GM23338 (cell line): ENCODE measurements around the gene EPC1. TPM values are rescaled to one million over a fixed set of nuclear protein-coding genes. Genes with fewer than 3 reads are reported as not detected.

Experiments used
- ATAC-seq: fragments of 200-7000 bp; cut with Tn5 transposase; 3 replicates; pipeline ENCODE4 v1.9.1; 2020
- DNase-seq: peaks from one replicate; pipeline ENCODE4 v3.0.0-alpha.2; 2015; ENCODE audit warnings: low spot score
- H2AFZ ChIP-seq: fragments of 200-600 bp; sonication (generic); 2 replicates; pipeline ENCODE4 v1.8.0; 2016; ENCODE audit warnings: antibody characterized with exemption, mild to moderate bottlenecking, moderate library complexity
- H3F3A ChIP-seq: fragments of 200-600 bp; sonication (generic); replicated peaks from 2 replicates; pipeline ENCODE4 v1.8.0; 2017; ENCODE audit warnings: antibody characterized with exemption, mixed run types, low read depth
- H3K27ac ChIP-seq: fragments of 200-600 bp; sonication (generic); 2 replicates; pipeline ENCODE4 v1.6.1; 2016; ENCODE audit warnings: low read depth
- H3K27me3 ChIP-seq: fragments of 200-600 bp; sonication (generic); 2 replicates; pipeline ENCODE4 v1.8.0; 2016; ENCODE audit warnings: mild to moderate bottlenecking, mixed run types, moderate library complexity; ENCODE audit not compliant: insufficient read depth
- H3K36me3 ChIP-seq: fragments of 200-600 bp; sonication (generic); 2 replicates; pipeline ENCODE4 v1.8.0; 2016; ENCODE audit warnings: mild to moderate bottlenecking; ENCODE audit not compliant: insufficient read depth
- H3K4me1 ChIP-seq: fragments of 200-600 bp; sonication (generic); 2 replicates; pipeline ENCODE4 v1.8.0; 2016; ENCODE audit warnings: mild to moderate bottlenecking, moderate library complexity; ENCODE audit not compliant: insufficient read depth
- H3K4me2 ChIP-seq: fragments of 200-600 bp; sonication (generic); 2 replicates; pipeline ENCODE4 v1.7.1; 2017; ENCODE audit warnings: mixed run types
- H3K4me3 ChIP-seq: fragments of 200-600 bp; sonication (generic); 2 replicates; pipeline ENCODE4 v1.6.1; 2016; ENCODE audit warnings: mixed run types
- H3K79me2 ChIP-seq: fragments of 200-600 bp; sonication (generic); replicated peaks from 2 replicates; pipeline ENCODE4 v1.8.0; 2017; ENCODE audit warnings: mild to moderate bottlenecking; ENCODE audit not compliant: insufficient read depth
- H3K9me2 ChIP-seq: fragments of 200-600 bp; sonication (generic); 2 replicates; pipeline ENCODE4 v1.8.0; 2017; ENCODE audit not compliant: insufficient read depth
- H4K20me1 ChIP-seq: fragments of 200-600 bp; sonication (generic); replicated peaks from 2 replicates; pipeline ENCODE4 v1.8.0; 2017; ENCODE audit warnings: mild to moderate bottlenecking; ENCODE audit not compliant: insufficient read depth
- H3K27ac Mint-ChIP-seq: 2 replicates; pipeline ENCODE4 v1.8.0; 2020; ENCODE audit warnings: inconsistent platforms, mild to moderate bottlenecking, moderate library complexity, mixed read lengths
- H3K27me3 Mint-ChIP-seq: 3 replicates; pipeline ENCODE4 v1.8.0; 2022; ENCODE audit warnings: low read depth, mild to moderate bottlenecking, moderate library complexity, mixed read lengths, inconsistent platforms; ENCODE audit not compliant: insufficient read depth, poor library complexity
- H3K36me3 Mint-ChIP-seq: 3 replicates; pipeline ENCODE4 v1.8.0; 2021; ENCODE audit warnings: low read depth, mild to moderate bottlenecking, inconsistent platforms, moderate library complexity, mixed read lengths
- H3K4me1 Mint-ChIP-seq: 3 replicates; pipeline ENCODE4 v1.8.0; 2020; ENCODE audit warnings: mild to moderate bottlenecking, inconsistent platforms, mixed read lengths
- H3K4me3 Mint-ChIP-seq: 3 replicates; pipeline ENCODE4 v1.8.0; 2021; ENCODE audit warnings: moderate library complexity, mild to moderate bottlenecking, inconsistent platforms, mixed read lengths
- H3K9me3 Mint-ChIP-seq: 3 replicates; pipeline ENCODE4 v1.8.0; 2020; ENCODE audit warnings: moderate library complexity, mild to moderate bottlenecking, inconsistent platforms, mixed read lengths
- EZH2phosphoT487 ChIP-seq: fragments of 200-600 bp; sonication (generic); IDR thresholded peaks from one replicate; pipeline ENCODE4 v1.8.1; 2018; ENCODE audit warnings: antibody characterized with exemption; ENCODE audit not compliant: unreplicated experiment
- JUNB ChIP-seq: IDR thresholded peaks from one replicate; pipeline ENCODE4 v1.6.1; 2016; ENCODE audit warnings: antibody characterized with exemption; ENCODE audit not compliant: unreplicated experiment
- STAT1 ChIP-seq: IDR thresholded peaks from one replicate; pipeline ENCODE4 v1.6.1; 2016; ENCODE audit warnings: antibody characterized with exemption; ENCODE audit not compliant: unreplicated experiment
- polyA plus RNA-seq: library from polyadenylated mRNA; unstranded; fragments of >200 nt; fragmentation: Nextera tagmentation; extraction: Ambion mirVana; gene quantifications from 2 replicates; pipeline ENCODE4 v1.2.1, GENCODE V29; 2016
- total RNA-seq: library from RNA; depleted of rRNA; stranded (reverse); fragments of >200 nt; shearing (Covaris generic); gene quantifications from 2 replicates; pipeline ENCODE4 v1.2.3, GENCODE V29; 2014
- TF ChIP-seq, protein P1 (sequence below): fragments of 250-450 bp; sonication (Bioruptor Pico); IDR thresholded peaks from 2 replicates; pipeline ENCODE4 v1.5.0; 2020; ENCODE audit warnings: mild to moderate bottlenecking, moderate library complexity
- TF ChIP-seq, protein P2 (sequence below), 2 experiments: fragments of 200-600 bp in 1 of 2; sonication (generic) in 1 of 2; conservative IDR thresholded peaks; 2 replicates each; pipeline versions ENCODE4 v1.5.1 to v1.6.1; 2016 to 2017; ENCODE audit warnings: antibody characterized with exemption in 2 of 2, low read depth in 2 of 2, mild to moderate bottlenecking in 2 of 2, moderate library complexity in 1 of 2

The EPC1 gene
- total and polyA plus RNA-seq, 2 experiments from 2014 or later, result 24.1 to 25.9 TPM

DNA sequence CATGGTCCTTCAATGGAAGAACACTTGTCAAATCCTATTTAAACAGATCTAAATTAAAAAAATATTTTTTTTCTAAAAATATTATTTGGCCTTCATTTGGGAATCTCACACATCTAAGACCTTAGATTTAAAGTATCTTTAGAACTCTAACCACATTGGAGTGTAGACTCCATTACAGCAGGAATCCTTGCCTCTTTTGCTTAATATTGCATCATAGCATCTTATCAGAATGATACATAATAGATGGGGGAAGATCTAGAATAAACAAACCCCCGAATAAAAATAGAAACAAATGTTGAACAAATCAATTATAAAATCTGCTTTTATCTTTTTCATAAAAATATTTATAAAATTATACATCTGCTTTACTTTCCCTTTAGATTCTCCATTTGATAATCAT, 27.6 kb upstream of the EPC1 start (continued):
- TF ChIP-seq, protein P1, sequence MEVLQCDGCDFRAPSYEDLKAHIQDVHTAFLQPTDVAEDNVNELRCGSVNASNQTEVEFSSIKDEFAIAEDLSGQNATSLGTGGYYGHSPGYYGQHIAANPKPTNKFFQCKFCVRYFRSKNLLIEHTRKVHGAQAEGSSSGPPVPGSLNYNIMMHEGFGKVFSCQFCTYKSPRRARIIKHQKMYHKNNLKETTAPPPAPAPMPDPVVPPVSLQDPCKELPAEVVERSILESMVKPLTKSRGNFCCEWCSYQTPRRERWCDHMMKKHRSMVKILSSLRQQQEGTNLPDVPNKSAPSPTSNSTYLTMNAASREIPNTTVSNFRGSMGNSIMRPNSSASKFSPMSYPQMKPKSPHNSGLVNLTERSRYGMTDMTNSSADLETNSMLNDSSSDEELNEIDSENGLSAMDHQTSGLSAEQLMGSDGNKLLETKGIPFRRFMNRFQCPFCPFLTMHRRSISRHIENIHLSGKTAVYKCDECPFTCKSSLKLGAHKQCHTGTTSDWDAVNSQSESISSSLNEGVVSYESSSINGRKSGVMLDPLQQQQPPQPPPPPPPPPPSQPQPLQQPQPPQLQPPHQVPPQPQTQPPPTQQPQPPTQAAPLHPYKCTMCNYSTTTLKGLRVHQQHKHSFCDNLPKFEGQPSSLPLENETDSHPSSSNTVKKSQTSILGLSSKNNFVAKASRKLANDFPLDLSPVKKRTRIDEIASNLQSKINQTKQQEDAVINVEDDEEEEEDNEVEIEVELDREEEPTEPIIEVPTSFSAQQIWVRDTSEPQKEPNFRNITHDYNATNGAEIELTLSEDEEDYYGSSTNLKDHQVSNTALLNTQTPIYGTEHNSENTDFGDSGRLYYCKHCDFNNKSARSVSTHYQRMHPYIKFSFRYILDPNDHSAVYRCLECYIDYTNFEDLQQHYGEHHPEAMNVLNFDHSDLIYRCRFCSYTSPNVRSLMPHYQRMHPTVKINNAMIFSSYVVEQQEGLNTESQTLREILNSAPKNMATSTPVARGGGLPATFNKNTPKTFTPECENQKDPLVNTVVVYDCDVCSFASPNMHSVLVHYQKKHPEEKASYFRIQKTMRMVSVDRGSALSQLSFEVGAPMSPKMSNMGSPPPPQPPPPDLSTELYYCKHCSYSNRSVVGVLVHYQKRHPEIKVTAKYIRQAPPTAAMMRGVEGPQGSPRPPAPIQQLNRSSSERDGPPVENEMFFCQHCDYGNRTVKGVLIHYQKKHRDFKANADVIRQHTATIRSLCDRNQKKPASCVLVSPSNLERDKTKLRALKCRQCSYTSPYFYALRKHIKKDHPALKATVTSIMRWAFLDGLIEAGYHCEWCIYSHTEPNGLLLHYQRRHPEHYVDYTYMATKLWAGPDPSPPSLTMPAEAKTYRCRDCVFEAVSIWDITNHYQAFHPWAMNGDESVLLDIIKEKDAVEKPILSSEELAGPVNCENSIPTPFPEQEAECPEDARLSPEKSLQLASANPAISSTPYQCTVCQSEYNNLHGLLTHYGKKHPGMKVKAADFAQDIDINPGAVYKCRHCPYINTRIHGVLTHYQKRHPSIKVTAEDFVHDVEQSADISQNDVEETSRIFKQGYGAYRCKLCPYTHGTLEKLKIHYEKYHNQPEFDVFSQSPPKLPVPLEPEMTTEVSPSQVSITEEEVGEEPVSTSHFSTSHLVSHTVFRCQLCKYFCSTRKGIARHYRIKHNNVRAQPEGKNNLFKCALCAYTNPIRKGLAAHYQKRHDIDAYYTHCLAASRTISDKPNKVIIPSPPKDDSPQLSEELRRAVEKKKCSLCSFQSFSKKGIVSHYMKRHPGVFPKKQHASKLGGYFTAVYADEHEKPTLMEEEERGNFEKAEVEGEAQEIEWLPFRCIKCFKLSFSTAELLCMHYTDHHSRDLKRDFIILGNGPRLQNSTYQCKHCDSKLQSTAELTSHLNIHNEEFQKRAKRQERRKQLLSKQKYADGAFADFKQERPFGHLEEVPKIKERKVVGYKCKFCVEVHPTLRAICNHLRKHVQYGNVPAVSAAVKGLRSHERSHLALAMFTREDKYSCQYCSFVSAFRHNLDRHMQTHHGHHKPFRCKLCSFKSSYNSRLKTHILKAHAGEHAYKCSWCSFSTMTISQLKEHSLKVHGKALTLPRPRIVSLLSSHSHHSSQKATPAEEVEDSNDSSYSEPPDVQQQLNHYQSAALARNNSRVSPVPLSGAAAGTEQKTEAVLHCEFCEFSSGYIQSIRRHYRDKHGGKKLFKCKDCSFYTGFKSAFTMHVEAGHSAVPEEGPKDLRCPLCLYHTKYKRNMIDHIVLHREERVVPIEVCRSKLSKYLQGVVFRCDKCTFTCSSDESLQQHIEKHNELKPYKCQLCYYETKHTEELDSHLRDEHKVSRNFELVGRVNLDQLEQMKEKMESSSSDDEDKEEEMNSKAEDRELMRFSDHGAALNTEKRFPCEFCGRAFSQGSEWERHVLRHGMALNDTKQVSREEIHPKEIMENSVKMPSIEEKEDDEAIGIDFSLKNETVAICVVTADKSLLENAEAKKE (CRISPR knock-in tag), result no peak
- TF ChIP-seq STAT1, result no peak

DNA sequence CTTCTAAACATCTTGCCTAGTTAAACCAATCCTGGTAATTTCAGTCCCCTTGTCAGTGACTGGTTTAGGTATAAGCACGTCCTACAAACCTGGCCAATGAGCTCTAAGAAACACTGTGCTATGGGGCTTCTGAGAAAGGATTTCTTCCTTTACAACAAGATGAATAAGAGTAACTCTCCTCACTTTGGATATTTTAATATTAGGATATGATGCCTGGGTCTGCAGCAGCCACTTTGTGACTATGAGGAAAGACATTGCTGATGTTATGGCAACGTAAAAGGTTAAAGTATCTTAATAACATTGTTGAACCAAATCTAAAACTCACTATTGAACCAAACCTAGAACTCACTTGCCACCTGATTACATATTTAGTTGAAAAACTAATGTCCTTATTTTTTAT, 26.5 kb upstream of the EPC1 start:
- H4K20me1 ChIP-seq, result no peaks in the 10 kb centered on the region; the same call in 1 of the 2 replicates
- H3K79me2 ChIP-seq, result peaks cover 62% of the 10 kb centered on the region
- no peak for ATAC-seq
- H3K9me3 Mint-ChIP-seq, result no peaks in the 10 kb centered on the region
- H3K36me3 Mint-ChIP-seq, result no peaks in the 10 kb centered on the region
- no peaks in the 10 kb centered on the region for H3K36me3 ChIP-seq
- H3K27me3 ChIP-seq, result no peaks in the 10 kb centered on the region
- DNase-seq, result no peak
- no peak overlapping the region for H3K27ac ChIP-seq
- no peaks in the 10 kb centered on the region for H3K27me3 Mint-ChIP-seq
- H3K27ac Mint-ChIP-seq, result no peak overlapping the region
- H3K4me1 Mint-ChIP-seq, result peaks cover 2% of the 10 kb centered on the region; the same call in 2 of the 3 replicates
- H2AFZ ChIP-seq, result no peak overlapping the region
- no peak overlapping the region for H3K4me3 ChIP-seq
- H3K4me2 ChIP-seq, result no peak overlapping the region
- no peaks in the 10 kb centered on the region for H3K4me1 ChIP-seq
- H3K4me3 Mint-ChIP-seq, result no peak overlapping the region
- no peaks in the 10 kb centered on the region for H3F3A ChIP-seq
- no peak for TF ChIP-seq JUNB
- H3K9me2 ChIP-seq, result no peaks in the 10 kb centered on the region

DNA sequence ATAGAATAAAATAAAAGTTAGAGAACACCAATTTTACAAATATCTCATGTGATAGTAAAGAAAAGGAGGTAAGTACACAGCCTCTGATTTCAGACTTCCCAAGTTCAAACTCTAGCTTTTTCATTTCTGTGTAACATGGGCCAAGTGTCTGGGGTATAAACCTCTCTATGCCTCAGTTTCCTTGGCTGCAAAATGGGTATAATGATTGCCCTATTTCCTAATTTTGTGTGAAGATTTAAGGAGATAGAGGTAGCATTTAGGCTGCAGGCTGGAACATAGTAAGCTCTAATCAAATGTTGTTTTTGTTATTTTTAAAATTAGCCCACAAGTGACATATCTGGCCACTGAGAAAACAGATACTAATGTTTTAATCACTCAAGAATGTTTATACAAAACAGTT, 26.1 kb upstream of the EPC1 start:
- no peak overlapping the region for H2AFZ ChIP-seq
- H3K4me3 Mint-ChIP-seq, result no peak overlapping the region
- H3K36me3 Mint-ChIP-seq, result no peaks in the 10 kb centered on the region
- no peaks in the 10 kb centered on the region for H3K9me2 ChIP-seq
- H3K4me1 Mint-ChIP-seq, result peaks cover 2% of the 10 kb centered on the region; the same call in 2 of the 3 replicates
- ATAC-seq (no peak), DNase-seq (no peak)
- H3K9me3 Mint-ChIP-seq, result no peaks in the 10 kb centered on the region
- no peaks in the 10 kb centered on the region; the same call in 1 of the 2 replicates for H4K20me1 ChIP-seq
- H3K27me3 ChIP-seq, result no peaks in the 10 kb centered on the region
- no peak overlapping the region for H3K4me2 ChIP-seq
- H3F3A ChIP-seq, result no peaks in the 10 kb centered on the region
- H3K27me3 Mint-ChIP-seq, result no peaks in the 10 kb centered on the region
- no peak overlapping the region for H3K27ac ChIP-seq
- no peak overlapping the region for H3K27ac Mint-ChIP-seq
- no peaks in the 10 kb centered on the region for H3K4me1 ChIP-seq
- H3K4me3 ChIP-seq, result no peak overlapping the region
- H3K79me2 ChIP-seq, result peaks cover 60% of the 10 kb centered on the region
- H3K36me3 ChIP-seq, result no peaks in the 10 kb centered on the region
- TF ChIP-seq, protein P2, sequence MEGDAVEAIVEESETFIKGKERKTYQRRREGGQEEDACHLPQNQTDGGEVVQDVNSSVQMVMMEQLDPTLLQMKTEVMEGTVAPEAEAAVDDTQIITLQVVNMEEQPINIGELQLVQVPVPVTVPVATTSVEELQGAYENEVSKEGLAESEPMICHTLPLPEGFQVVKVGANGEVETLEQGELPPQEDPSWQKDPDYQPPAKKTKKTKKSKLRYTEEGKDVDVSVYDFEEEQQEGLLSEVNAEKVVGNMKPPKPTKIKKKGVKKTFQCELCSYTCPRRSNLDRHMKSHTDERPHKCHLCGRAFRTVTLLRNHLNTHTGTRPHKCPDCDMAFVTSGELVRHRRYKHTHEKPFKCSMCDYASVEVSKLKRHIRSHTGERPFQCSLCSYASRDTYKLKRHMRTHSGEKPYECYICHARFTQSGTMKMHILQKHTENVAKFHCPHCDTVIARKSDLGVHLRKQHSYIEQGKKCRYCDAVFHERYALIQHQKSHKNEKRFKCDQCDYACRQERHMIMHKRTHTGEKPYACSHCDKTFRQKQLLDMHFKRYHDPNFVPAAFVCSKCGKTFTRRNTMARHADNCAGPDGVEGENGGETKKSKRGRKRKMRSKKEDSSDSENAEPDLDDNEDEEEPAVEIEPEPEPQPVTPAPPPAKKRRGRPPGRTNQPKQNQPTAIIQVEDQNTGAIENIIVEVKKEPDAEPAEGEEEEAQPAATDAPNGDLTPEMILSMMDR (conservative IDR thresholded peaks at IDR 0.05; ENCODE audit: low read depth in 2 of 2), result no peak
- no peak for TF ChIP-seq EZH2phosphoT487
